GM12878 (cell line): Measurements from ENCODE around the gene ELOVL5. TPM values are rescaled to one million over a fixed set of nuclear protein-coding genes. Genes with fewer than 3 reads are reported as not detected.

ENCODE experiments used
- ATAC-seq: fragments of 200-7000 bp; cut with Tn5 transposase; 3 replicates; pipeline ENCODE4 v1.9.1; 2020; ENCODE audit warnings: mild to moderate bottlenecking, moderate library complexity
- BruUV-seq: library from RNA; stranded (reverse); fragments of 400-500 nt; replicated peaks from 2 replicates; lab custom pipeline; 2021; lab: Mats Ljungman, UMichigan
- CTCF ChIA-PET: fragments of 300-600 bp; sonication (Branson Sonifier 250); formaldehyde crosslinking; extraction: SDS; loops from one replicate; lab custom pipeline; 2021; ENCODE audit warnings: inconsistent platforms; lab: Yijun Ruan, JAX
- POLR2A ChIA-PET: fragments of 350-600 bp; formaldehyde crosslinking; extraction: SDS; loops from one replicate; lab custom pipeline; 2021; ENCODE audit warnings: inconsistent platforms; lab: Charles Lee
- RAD21 ChIA-PET: fragments of 300-600 bp; sonication (Branson Sonifier 250); formaldehyde crosslinking; loops from one replicate; lab custom pipeline; 2023; ENCODE audit warnings: antibody characterized with exemption; ENCODE audit not compliant: unreplicated experiment; lab: Charles Lee
- SMC1A ChIA-PET: fragments of 300-600 bp; sonication (Branson Sonifier 250); formaldehyde crosslinking; loops from one replicate; lab custom pipeline; 2023; ENCODE audit not compliant: unreplicated experiment, uncharacterized antibody; lab: Charles Lee
- DNase-seq: peaks from one replicate; pipeline ENCODE4 v3.0.0-alpha.2; 2011; ENCODE audit warnings: low read depth, low spot score
- FAIRE-seq: peaks from 3 replicates; lab custom pipeline; 2011; peaks lifted over from hg19 to GRCh38; lab: Jason Lieb, UNC
- H2AFZ ChIP-seq: 2 replicates; pipeline ENCODE4 v1.6.0; 2011; ENCODE audit warnings: low read depth, low read length, control low read depth; ENCODE audit not compliant: control insufficient read depth
- H3K27ac ChIP-seq: 2 replicates; pipeline ENCODE4 v1.5.1; 2011; ENCODE audit warnings: control low read depth; ENCODE audit not compliant: control insufficient read depth, insufficient read depth
- H3K27me3 ChIP-seq, 2 experiments: replicated peaks in 1 of 2; 2 replicates each; pipeline versions ENCODE4 v1.6.0 to v1.6.1; 2011; ENCODE audit warnings: low read length in 1 of 2; ENCODE audit not compliant: control insufficient read depth in 2 of 2, insufficient read depth in 2 of 2
- H3K36me3 ChIP-seq, 2 experiments: 2 replicates each; pipeline ENCODE4 v1.5.1; 2011; ENCODE audit warnings: low read length in 1 of 2; ENCODE audit not compliant: control insufficient read depth in 2 of 2, insufficient read depth in 2 of 2
- H3K4me1 ChIP-seq: 2 replicates; pipeline ENCODE4 v1.6.1; 2011; ENCODE audit warnings: mild to moderate bottlenecking, low read length, moderate library complexity, mixed read lengths; ENCODE audit not compliant: control insufficient read depth, insufficient read depth
- H3K4me2 ChIP-seq: 2 replicates; pipeline ENCODE4 v1.6.0; 2011; ENCODE audit warnings: control low read depth; ENCODE audit not compliant: control insufficient read depth, insufficient read depth
- H3K4me3 ChIP-seq: fragments of 200-600 bp; sonication (generic); 2 replicates; pipeline ENCODE4 v1.5.1; 2016
- H3K79me2 ChIP-seq: 2 replicates; pipeline ENCODE4 v1.6.0; 2011; ENCODE audit warnings: low read length; ENCODE audit not compliant: control insufficient read depth, insufficient read depth
- H3K9ac ChIP-seq: 2 replicates; pipeline ENCODE4 v1.8.0; 2011; ENCODE audit warnings: low read length, control low read depth, mixed read lengths; ENCODE audit not compliant: control insufficient read depth, insufficient read depth
- H3K9me3 ChIP-seq: replicated peaks from 3 replicates; pipeline ENCODE4 v1.5.1; 2011; ENCODE audit warnings: mild to moderate bottlenecking, low read length; ENCODE audit not compliant: control insufficient read depth, insufficient read depth
- H4K20me1 ChIP-seq: 2 replicates; pipeline ENCODE4 v1.6.0; 2011; ENCODE audit not compliant: control insufficient read depth, insufficient read depth
- ATF7 ChIP-seq: fragments of 450-650 bp; IDR thresholded peaks from 2 replicates; pipeline ENCODE4 v1.6.1; 2016; ENCODE audit warnings: low read depth, mild to moderate bottlenecking
- BACH1 ChIP-seq: fragments of 450-650 bp; IDR thresholded peaks from 2 replicates; pipeline ENCODE4 v1.6.1; 2017; ENCODE audit warnings: mild to moderate bottlenecking, borderline replicate concordance
- CREB1 ChIP-seq: IDR thresholded peaks from 2 replicates; pipeline ENCODE4 v1.6.1; 2012; ENCODE audit warnings: low read depth, mild to moderate bottlenecking, inconsistent platforms
- MXI1 ChIP-seq: fragments of 150-350 bp; IDR thresholded peaks from 2 replicates; pipeline ENCODE4 v1.6.1; 2011; ENCODE audit warnings: low read depth, mild to moderate bottlenecking, inconsistent platforms, low read length, improper control_type of control experiment
- POLR2A ChIP-seq: IDR thresholded peaks from 2 replicates; pipeline ENCODE4 v1.6.1; 2011; ENCODE audit warnings: low read depth, mild to moderate bottlenecking, low read length
- RAD21 ChIP-seq: IDR thresholded peaks from 2 replicates; pipeline ENCODE4 v1.6.1; 2011; ENCODE audit warnings: mild to moderate bottlenecking, low read depth, low read length, moderate library complexity; ENCODE audit not compliant: insufficient read depth
- RELA ChIP-seq: fragments of 450-650 bp; IDR thresholded peaks from 2 replicates; pipeline ENCODE4 v1.8.0; 2014; ENCODE audit warnings: borderline replicate concordance; ENCODE audit not compliant: partially characterized antibody
- SMC3 ChIP-seq: IDR thresholded peaks from 2 replicates; pipeline ENCODE4 v1.6.1; 2011; ENCODE audit warnings: low read length, improper control_type of control experiment, borderline replicate concordance
- YY1 ChIP-seq: IDR thresholded peaks from 2 replicates; pipeline ENCODE4 v1.6.1; 2011; ENCODE audit warnings: low read depth, mild to moderate bottlenecking, low read length
- ZNF24 ChIP-seq: fragments of 450-650 bp; IDR thresholded peaks from 2 replicates; pipeline ENCODE4 v1.6.1; 2017; ENCODE audit warnings: antibody characterized with exemption, mild to moderate bottlenecking
- WGBS: methylation state at CpG from one replicate; pipeline ENCODE4 v1.1.6; 2016; ENCODE audit warnings: low lambda C conversion rate; ENCODE audit not compliant: insufficient replicate concordance, insufficient coverage; ENCODE audit errors: missing lambda C conversion rate; 5-methylcytosine and 5-hydroxymethylcytosine counted together
- in situ Hi-C: fragments of 300-500 bp; cut with MboI; formaldehyde crosslinking; loops from 9 replicates; pipeline ENCODE4 v1.14.3; 2018; ENCODE audit warnings: mixed read lengths
- intact Hi-C: fragments of 100-400 bp; cut with micrococcal nuclease; formaldehyde crosslinking; loops from one replicate; pipeline ENCODE4 v1.14.2; 2022; ENCODE audit not compliant: unreplicated experiment
- polyA plus RNA-seq, 11 experiments: library from polyadenylated mRNA; depleted of rRNA in 4 of 11; unstranded in 6 of 11; stranded (reverse) in 5 of 11; fragments of >200 nt; fragmentation: Nextera tagmentation in 4 of 11; fragmentation: Illumina TruSeq in 1 of 11; extraction: Ambion mirVana in 4 of 11; extraction: Trizol in 1 of 11; gene quantifications; 1 replicate in 1 of 11; 2 replicates in 10 of 11; pipeline versions ENCODE4 v1.2.1 to v1.2.3, GENCODE V29; 2011 to 2016; ENCODE audit warnings: inconsistent platforms in 2 of 11, missing spikeins in 2 of 11, low read depth in 1 of 11
- total RNA-seq, 4 experiments: library from RNA; depleted of rRNA in 3 of 4; stranded (reverse); fragments of >200 nt in 3 of 4; fragmentation: Illumina TruSeq in 1 of 4; extraction: Trizol in 1 of 4; gene quantifications; 2 replicates each; pipeline versions ENCODE4 v1.2.1 to v1.2.3, GENCODE V29; 2013 to 2021
- TF ChIP-seq, protein P1 (sequence below): fragments of 450-650 bp; IDR thresholded peaks from 2 replicates; pipeline ENCODE4 v1.6.1; 2016; ENCODE audit warnings: mild to moderate bottlenecking

Gene ELOVL5
- total and polyA plus RNA-seq, 10 of the 15 experiments (the other 5 are each of a cell fraction or from before 2014, with no cell fraction given), result 156 to 241 (median 196) TPM

DNA sequence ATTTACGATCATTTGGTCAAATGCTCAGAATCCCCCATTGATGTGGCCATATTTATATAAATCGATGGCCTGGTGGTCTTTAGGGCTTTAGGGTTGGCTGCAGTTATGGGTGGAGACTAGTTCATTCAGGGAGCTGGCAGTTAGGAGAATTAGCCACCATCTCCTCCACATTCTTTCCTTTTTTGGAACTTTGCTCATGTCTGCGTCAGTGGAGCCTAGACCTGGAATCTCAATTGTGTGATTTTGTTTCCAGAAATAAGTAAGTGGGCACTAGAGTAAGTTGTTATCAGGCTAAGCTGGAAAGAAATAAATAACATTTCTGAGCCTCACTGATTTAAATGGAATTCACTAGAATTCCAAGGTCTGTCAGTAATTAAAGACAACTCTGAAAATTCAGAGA lies 29.0 kb upstream of the ELOVL5 start:
- ChIA-PET SMC1A (interaction anchor here (1.1 to 1.2 kb wide), 3 partner anchors 17 to 30 kb away, joined by 3 to 5 read pairs (median 3); no protein-coding TSS in a partner anchor), POLR2A (no interaction called here), CTCF (interaction anchor here (1.5 kb wide), 1 partner anchor 13 kb away, joined by 3 read pairs; no protein-coding TSS in a partner anchor), RAD21 (no interaction called here)
- BruUV-seq, result no TSS peak
- intact Hi-C loops (no loop called here), in situ Hi-C loops (no loop called here)
- no peak overlapping the region for H3K9ac ChIP-seq
- no peaks in the 10 kb centered on the region for H3K4me1 ChIP-seq
- WGBS, result 47% methylated on average over 3 of the region's 3 CpGs
- H2AFZ ChIP-seq, result no peak overlapping the region
- H3K4me2 ChIP-seq, result no peak overlapping the region
- no peak overlapping the region for H3K27ac ChIP-seq
- no peaks in the 10 kb centered on the region for H4K20me1 ChIP-seq
- TF ChIP-seq, protein P1, sequence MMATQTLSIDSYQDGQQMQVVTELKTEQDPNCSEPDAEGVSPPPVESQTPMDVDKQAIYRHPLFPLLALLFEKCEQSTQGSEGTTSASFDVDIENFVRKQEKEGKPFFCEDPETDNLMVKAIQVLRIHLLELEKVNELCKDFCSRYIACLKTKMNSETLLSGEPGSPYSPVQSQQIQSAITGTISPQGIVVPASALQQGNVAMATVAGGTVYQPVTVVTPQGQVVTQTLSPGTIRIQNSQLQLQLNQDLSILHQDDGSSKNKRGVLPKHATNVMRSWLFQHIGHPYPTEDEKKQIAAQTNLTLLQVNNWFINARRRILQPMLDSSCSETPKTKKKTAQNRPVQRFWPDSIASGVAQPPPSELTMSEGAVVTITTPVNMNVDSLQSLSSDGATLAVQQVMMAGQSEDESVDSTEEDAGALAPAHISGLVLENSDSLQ, result no peak
- no peak for TF ChIP-seq RAD21
- TF ChIP-seq YY1, result no peak
- no peak for TF ChIP-seq RELA
- TF ChIP-seq ATF7, result no peak
- TF ChIP-seq ZNF24, result no peak
- no peak for TF ChIP-seq MXI1
- ATAC-seq (no peak), DNase-seq (no peak), FAIRE-seq (no peak)
- no peak overlapping the region for H3K4me3 ChIP-seq
- H3K27me3 ChIP-seq, result no peaks in the 10 kb centered on the region
- no peaks in the 10 kb centered on the region for H3K79me2 ChIP-seq
- no peaks in the 10 kb centered on the region; the same call in 2 of the 3 replicates for H3K9me3 ChIP-seq
- no peaks in the 10 kb centered on the region for H3K36me3 ChIP-seq

DNA sequence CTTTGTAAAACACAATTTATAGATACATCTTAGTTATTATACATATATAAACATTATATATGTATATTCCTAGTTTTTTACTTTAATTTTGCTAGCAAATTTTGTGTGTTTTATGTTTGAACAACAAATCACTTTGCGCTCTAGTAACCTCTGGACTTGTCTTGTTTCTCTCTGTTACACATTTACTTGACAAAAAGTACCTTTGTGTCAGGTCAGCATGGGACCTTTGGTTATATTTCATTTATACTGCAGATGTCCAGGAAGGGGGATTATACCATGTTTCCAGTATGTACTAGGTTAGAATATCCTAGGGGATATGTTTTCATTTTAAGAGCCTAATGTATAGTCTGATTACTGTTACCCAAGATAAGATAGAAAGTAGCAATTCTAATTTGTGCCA lies 28.5 kb upstream of the ELOVL5 start:
- H3K9ac ChIP-seq, result no peak overlapping the region
- no peaks in the 10 kb centered on the region for H4K20me1 ChIP-seq
- H2AFZ ChIP-seq, result no peak overlapping the region
- ChIA-PET CTCF (interaction anchor here (1.0 kb wide), 1 partner anchor 32 kb away, joined by 3 read pairs; no protein-coding TSS in a partner anchor), POLR2A (no interaction called here), SMC1A (no interaction called here), RAD21 (no interaction called here)
- no peaks in the 10 kb centered on the region for H3K36me3 ChIP-seq
- in situ Hi-C loops, result no loop called here
- intact Hi-C loops, result no loop called here
- H3K4me1 ChIP-seq, result no peaks in the 10 kb centered on the region
- no peaks in the 10 kb centered on the region for H3K79me2 ChIP-seq
- WGBS, result 59% methylated on average over 1 of the region's 1 CpG
- H3K9me3 ChIP-seq, result no peaks in the 10 kb centered on the region
- no peak for TF ChIP-seq BACH1
- no peak for TF ChIP-seq CREB1
- TF ChIP-seq POLR2A, result no peak
- TF ChIP-seq SMC3, result no peak
- H3K27me3 ChIP-seq, result no peaks in the 10 kb centered on the region
- H3K27ac ChIP-seq, result no peak overlapping the region
- H3K4me3 ChIP-seq, result no peak overlapping the region
- FAIRE-seq (no peak), ATAC-seq (peak; percentile 71), DNase-seq (no peak)
- no peak overlapping the region for H3K4me2 ChIP-seq
- no TSS peak for BruUV-seq
